Epithelial cell of alveolus of lung (primary cell): ENCODE results near the gene INPP5E. TPM values are rescaled to one million over a fixed set of nuclear protein-coding genes. Genes with fewer than 3 reads are reported as not detected.

Experiments used
- total RNA-seq: library from RNA; depleted of rRNA; stranded (reverse); fragments of >200 nt; gene quantifications from 2 replicates; pipeline ENCODE4 v1.2.1, GENCODE V29; 2015

The INPP5E gene, protein sequence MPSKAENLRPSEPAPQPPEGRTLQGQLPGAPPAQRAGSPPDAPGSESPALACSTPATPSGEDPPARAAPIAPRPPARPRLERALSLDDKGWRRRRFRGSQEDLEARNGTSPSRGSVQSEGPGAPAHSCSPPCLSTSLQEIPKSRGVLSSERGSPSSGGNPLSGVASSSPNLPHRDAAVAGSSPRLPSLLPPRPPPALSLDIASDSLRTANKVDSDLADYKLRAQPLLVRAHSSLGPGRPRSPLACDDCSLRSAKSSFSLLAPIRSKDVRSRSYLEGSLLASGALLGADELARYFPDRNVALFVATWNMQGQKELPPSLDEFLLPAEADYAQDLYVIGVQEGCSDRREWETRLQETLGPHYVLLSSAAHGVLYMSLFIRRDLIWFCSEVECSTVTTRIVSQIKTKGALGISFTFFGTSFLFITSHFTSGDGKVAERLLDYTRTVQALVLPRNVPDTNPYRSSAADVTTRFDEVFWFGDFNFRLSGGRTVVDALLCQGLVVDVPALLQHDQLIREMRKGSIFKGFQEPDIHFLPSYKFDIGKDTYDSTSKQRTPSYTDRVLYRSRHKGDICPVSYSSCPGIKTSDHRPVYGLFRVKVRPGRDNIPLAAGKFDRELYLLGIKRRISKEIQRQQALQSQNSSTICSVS
- 6.3 and 10.0 TPM in 2 replicates for total RNA-seq

DNA sequence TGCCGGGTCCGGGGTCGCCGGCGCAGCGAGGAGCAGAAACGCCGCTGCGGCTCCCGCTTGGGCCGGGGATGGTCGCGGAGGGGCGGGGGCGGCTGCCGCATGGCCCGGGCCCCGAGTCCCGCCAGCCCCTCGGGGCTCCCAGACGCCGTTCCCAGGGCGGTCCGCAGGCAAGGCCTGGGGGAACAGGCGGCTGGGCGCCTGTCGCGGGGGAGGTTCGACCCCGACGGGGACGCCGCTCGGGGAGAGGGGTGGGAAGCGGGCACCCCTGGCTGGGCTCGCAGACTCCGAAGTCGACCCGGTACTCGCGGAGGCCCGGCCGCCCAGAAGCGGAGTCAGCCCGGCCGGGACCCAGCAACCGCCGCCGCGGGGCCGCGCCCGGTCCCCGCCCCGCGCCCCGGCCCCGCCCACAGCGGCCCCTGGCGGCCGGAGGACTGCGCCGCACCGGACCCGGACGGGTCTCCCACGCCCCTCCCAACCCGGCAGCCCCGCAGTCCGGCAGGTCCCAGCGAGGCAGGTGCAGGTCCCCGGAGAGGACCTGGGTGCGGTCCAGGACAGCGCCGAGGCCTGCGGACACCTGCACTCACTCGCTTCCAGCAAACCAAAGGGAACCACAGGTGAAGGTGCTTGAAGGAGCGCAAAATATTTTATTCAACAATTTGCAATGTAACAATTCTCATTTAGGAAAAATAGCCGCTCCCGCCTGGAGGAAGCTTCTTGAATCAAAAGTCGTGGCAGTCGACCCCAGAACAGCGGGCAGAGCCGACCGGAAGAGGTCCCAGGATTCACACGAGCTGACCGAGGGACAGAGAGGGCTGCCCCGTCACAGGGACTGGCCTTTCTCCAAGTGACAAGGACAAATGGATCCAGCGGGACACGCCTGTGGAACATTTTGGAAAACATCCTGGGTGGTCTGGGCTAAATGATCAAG lies at the start of gene INPP5E:
INPP5E (minus strand) TSS at position 365 of the 928 bp plus-strand sequence. CDS start 426 bp downstream, outside the sequence.

GRCh38 chr9:136482793-136483588 lies 43.3 kb upstream of the INPP5E start, which contains the start of gene SEC16A:
TSS of gene SEC16A (minus strand) at chr9:136483040. CDS start at chr9:136477615, 5,425 bp downstream.

DNA sequence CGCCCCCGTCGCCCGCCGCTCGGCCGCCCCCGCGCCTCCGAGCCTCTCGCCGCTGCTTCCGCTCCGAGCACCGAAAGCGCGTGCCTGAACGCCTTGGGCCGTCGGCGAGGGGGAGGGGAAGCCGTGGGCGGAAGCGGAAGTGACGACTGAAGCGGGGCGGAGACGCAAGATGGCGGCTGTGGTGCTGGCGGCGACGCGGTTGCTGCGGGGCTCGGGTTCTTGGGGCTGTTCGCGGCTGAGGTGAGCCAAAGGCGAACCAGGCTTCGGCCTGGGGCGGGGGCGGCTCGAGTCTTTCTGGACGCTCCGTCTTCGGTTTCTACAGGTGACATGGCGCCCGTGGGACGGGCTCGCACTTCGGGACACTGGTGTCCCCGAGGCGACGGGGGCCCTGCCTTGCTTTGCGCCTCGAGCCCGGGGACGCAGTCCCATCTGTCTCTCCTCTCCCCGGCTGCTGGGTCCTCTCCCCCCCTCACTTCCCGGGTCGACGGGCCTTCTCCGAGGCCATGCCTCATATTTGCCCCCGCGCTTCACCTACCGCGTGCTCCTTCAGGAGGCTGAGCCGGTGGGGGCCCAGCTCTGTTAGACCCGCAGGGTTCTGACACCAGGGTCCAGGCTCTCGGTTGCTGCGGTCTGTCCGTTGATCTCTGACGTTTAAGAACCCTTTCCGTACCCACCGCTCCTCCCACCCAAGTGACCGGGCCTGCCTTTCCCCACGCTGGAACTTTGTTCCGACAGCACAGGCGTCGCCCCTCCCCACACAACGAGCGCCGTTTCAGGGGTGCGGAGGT lies 29.0 kb downstream of the INPP5E start, which contains the start of the genes ENTR1 and PMPCA:
ENTR1 (minus strand) TSS at position 115 of the 788 bp plus-strand sequence. CDS start 217 bp downstream, outside the sequence.
PMPCA (plus strand) TSS at position 159 of the 788 bp plus-strand sequence; CDS start at position 170, 11 bp downstream.

GRCh38 chr9:136400038-136400834 lies 39.4 kb downstream of the INPP5E start, which contains the start of gene SNAPC4:
TSS of gene SNAPC4 (minus strand) at chr9:136400170. CDS start at chr9:136398428, 1,742 bp downstream.

Other genes with a start within 250 kb of the INPP5E start
- gene LHX3, start 234.7 kb downstream of the INPP5E start, total RNA-seq = not detected in 2 replicates
- gene QSOX2, start 194.0 kb downstream of the INPP5E start, total RNA-seq = 10.6 and 17.2 TPM in 2 replicates
- not detected in 2 replicates for gene CCDC187, start 135.8 kb downstream of the INPP5E start, total RNA-seq
- gene GPSM1, start 112.3 kb downstream of the INPP5E start, total RNA-seq = 53.4 and 71.6 TPM in 2 replicates
- gene DNLZ, start 76.1 kb downstream of the INPP5E start, total RNA-seq = 23.0 and 29.3 TPM in 2 replicates
- gene CARD9, start 66.2 kb downstream of the INPP5E start, total RNA-seq = 1.2 and 4.7 TPM in 2 replicates
- 6.1 and 7.3 TPM in 2 replicates for gene SNAPC4, start 39.7 kb downstream of the INPP5E start, total RNA-seq
- gene ENTR1, start 29.2 kb downstream of the INPP5E start, total RNA-seq = 30.3 and 40.9 TPM in 2 replicates
- gene PMPCA, start 29.2 kb downstream of the INPP5E start, total RNA-seq = 41.2 and 54.3 TPM in 2 replicates
- gene SEC16A, start 43.2 kb upstream of the INPP5E start, total RNA-seq = 46.7 and 58.1 TPM in 2 replicates
- gene NOTCH1, start 106.2 kb upstream of the INPP5E start, total RNA-seq = 11.7 and 13.7 TPM in 2 replicates
- gene EGFL7, start 223.1 kb upstream of the INPP5E start, total RNA-seq = 26.7 and 30.1 TPM in 2 replicates
- 45.6 and 50.7 TPM in 2 replicates for gene AGPAT2, start 247.6 kb upstream of the INPP5E start, total RNA-seq